Esophagus mucosa (tissue), 1 donor: ENCODE measurements around the gene ANXA2R. TPM values are rescaled to one million over a fixed set of nuclear protein-coding genes. Genes with fewer than 3 reads are reported as not detected.
A peak's percentile ranks its signal among the peaks of the same experiment; 100 is the strongest.
"Not testable (repeated sequence)": the region's sequence is repeated elsewhere in the genome, so short reads cannot be mapped to it uniquely, and the experiment has no call there.

Source experiments
- ATAC-seq: fragments of 200-7000 bp; cut with Tn5 transposase; one replicate; pipeline ENCODE4 v1.9.1; 2020
- total RNA-seq: library from RNA; stranded (reverse); gene quantifications from one replicate; pipeline ENCODE4 v1.2.4, GENCODE V29; 2023
- donor health status: DM: yes; HTN: yes; CAD: no.

The ANXA2R gene
- total RNA-seq, result 1.8 TPM

DNA sequence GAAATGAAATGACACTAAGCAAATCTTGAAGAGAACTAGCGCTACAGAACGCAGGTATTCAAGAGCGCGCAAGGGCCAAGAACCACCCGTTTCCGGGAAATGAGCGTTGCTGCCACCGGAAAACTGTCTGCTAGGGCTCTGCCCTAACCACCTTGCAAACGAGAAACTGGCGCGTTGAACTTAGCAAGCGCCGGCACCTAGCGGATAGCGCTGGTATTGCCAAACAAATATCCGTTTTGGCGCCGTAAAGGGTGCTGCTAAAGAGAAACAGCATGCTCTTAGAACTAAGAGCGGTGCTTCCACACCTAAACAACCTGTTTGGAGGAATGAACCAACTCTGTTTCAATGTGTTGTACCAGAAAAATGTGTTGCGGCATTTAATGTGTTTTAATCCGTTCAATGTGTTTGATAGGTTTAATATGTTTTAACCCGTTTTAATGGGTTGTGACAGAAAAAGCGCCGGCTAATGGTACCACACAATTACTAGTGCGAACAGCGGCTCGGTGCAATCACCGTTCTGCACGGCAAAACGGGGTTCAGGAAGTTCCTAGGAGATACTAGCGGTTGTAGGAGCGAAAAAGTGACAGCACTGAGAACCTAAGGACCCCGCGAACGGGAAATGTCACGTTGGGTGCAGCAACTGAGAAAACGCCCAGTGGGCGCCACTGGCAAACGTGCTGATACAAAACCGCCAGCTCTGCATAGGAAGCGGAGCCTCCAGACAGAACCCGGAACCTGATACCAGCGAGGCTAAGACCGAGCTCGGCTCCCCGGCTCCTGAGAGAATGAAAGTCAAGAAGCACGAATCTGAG lies at the start of gene ANXA2R:
ANXA2R (minus strand) TSS at position 33 of the 812 bp plus-strand sequence. CDS start 273 bp downstream, outside the sequence.
- ATAC-seq, result peak; percentile 82

GRCh38 chr5:43086118-43086908 lies 46.2 kb upstream of the ANXA2R start:
- ATAC-seq, result not testable (repeated sequence)

- ATAC-seq, result no peak
These were observed 45.3 kb upstream of the ANXA2R start for GRCh38 chr5:43085453-43085852.

DNA sequence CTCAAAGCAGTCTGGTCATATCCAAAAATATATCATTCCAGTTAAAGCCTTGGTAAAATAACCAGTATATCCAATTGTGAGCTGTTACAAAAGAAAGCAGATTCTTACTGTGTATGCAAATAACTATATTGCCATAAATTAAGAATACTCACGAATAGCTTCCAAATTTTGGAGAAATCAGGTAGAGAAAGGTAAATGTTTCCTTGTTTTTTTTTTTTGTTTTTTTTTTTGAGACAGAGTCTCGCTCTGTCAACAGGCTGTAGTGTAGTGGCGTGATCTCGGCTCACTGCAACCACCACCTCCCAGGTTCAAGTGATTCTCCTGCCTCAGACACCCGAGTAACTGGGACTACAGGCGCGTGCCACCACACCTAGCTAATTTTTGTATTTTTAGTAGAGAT lies 44.3 kb upstream of the ANXA2R start:
- not testable (repeated sequence) for ATAC-seq

GRCh38 chr5:43081345-43081744 lies 41.2 kb upstream of the ANXA2R start:
- not testable (repeated sequence) for ATAC-seq

- ATAC-seq, result no peak
These were observed 38.8 kb upstream of the ANXA2R start for GRCh38 chr5:43078956-43079355.

- ATAC-seq, result not testable (repeated sequence)
These were observed 37.5 kb upstream of the ANXA2R start for GRCh38 chr5:43077446-43078191.

DNA sequence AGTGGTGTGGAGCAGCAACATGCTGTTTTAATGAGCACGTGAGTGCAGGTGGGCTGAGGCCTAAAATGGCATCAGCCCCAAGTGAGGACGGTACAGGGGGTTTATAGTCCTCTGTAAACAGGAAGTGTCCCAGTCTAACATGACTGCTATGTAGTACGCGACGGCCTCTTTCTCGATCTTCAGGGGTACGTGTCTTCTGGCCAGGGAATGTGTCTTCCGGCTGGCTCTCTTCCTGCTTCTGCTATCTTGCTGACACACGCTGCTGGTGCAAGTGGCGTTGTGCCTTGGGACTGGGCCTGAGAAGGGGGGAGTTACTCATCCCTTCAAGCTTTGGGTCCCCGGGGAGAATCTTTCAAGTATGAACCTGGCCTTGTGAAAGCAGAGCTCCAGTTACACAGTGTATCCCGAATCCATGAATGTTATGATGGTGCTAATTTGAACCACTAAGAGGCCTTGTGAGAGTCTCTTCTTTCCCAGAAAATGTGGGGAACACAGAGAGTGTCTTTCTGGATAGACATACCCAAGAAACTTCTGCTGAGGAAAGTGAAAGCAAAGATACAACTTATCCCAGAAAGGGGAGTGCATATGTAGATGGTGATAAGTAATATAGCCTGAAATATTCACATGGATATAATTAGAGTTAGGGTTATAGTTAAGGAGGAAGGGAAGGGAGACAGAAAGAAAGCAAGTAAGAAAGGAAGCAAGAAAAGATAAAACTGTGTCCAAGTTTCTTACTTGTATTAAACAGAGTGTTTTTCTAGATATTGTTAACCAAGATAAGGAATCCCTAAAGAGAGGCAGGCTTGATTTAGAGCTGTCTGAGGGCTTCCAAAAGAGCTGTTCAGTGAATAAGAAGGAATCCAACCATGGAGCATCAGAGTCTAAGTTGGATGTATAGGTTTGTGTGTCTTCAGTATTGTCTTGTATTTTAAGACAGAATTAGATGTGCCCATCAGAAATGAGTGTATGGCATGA lies 35.5 kb upstream of the ANXA2R start:
- no peak for ATAC-seq

DNA sequence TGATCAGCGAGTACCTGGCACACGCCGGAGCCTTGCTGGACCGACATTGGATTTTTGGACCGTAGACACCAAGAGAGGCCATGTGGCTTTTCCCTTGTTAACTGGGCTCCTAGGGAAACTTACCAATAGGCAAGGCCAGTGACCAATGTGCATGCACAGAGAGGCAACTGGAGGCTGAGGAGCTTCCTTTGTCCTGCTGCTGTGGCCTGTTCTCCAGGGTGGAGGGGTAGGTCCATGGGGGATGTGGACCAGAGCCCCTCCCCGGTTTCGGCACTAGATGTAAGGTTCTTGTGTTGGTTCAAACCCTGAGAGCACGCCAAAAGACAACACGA lies 34.8 kb upstream of the ANXA2R start:
- no peak for ATAC-seq

DNA sequence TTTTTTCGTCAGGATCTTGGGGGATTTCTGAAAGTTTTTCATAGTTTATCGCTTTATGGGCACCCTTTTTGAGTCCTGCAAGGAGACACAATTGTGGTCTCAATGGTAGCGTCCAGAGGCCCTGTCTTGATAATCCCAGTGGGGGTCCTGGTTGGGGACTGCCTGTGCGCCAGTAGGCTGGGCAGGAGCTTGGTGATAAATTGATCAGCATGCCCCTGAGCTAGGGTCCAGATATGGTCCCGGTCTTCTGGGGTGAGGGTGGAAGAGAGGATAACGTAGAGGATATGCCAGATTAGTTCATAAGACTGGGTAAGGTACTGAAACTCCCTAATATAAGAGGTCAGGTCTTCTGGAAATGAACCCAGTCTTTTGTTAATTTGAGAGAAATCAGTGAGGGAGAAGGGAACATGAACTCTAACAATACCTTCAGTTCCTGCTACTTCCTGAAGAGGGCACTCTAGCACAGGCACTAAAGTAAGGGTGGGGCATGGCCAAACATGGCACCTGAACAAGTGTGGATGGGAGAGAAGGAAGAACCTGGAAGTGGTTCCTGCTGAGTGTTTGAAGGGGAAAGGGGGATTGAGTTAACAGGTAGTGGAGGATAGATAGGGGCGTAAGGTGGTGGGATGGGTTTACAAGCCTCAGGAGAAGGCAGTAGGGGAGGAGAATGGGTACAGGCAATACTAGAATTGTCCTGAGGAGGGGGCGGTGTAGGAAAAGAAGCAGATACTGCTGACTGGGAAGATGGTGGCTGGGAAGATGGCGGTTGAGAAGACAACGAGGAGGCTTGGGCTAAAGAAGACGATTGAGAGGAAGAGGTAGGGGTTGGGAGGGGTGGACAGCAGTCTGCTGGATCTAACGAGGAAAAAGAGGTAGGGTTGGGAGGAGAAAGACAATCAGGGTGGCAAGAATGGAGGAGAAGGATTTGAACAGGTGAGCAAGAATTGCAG lies 33.8 kb upstream of the ANXA2R start:
- peak; percentile 68 for ATAC-seq

- not testable (repeated sequence) for ATAC-seq
These were observed 29.2 kb upstream of the ANXA2R start for GRCh38 chr5:43069401-43069720.

GRCh38 chr5:43068037-43068436 lies 27.9 kb upstream of the ANXA2R start:
- no peak for ATAC-seq

- peak; percentile 63 for ATAC-seq
These were observed 27.0 kb upstream of the ANXA2R start for GRCh38 chr5:43066799-43067741.

GRCh38 chr5:43065948-43066798 lies 26.1 kb upstream of the ANXA2R start:
- ATAC-seq, result peak; percentile 52

- ATAC-seq, result peak; percentile 12
These were observed 25.3 kb upstream of the ANXA2R start for GRCh38 chr5:43065387-43065947.

DNA sequence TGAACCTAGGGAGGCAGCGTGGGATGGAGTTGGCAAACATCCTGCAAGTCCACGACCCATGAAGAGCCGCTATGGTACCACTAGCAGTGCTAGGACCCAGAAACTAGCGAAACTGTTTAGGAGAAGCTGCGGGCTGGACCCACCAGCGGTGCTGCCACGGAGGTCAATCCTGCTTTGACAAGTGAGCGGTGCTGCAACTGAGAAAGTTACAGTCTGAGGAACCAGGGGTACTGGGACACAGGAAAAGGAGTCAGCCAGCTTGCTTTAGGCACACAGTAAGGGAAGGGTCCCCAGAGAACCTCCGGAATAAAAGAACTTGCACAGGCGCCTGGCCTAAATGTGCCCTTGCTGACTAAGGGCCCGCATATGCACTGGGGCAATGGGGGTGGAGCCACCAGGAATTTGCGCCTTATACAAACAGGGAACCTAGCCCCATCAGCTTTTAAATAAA lies 23.6 kb upstream of the ANXA2R start:
- no peak for ATAC-seq

- no peak for ATAC-seq
These were observed 21.4 kb upstream of the ANXA2R start for GRCh38 chr5:43061352-43062075.
